ENCODE measurements around the gene PCNX2.

- no peak for TF ChIP-seq CTCF (IDR thresholded peaks at IDR 0.05)
- TF ChIP-seq POLR2A (IDR thresholded peaks at IDR 0.05) = no peak
These were observed 13.0 kb downstream of the PCNX2 start for GRCh38 chr1:233282582-233282886.

Data from testis (tissue), 2 donors.